ENCODE data around the gene SH3PXD2A. TPM values are rescaled to one million over a fixed set of nuclear protein-coding genes. Genes with fewer than 3 reads are reported as not detected.

SH3PXD2A gene
- total and polyA plus RNA-seq, 10 of the 15 experiments (the other 5 are each of a cell fraction or from before 2014, with no cell fraction given), result 0.63 to 14.0 (median 4.4) TPM

- Histone ChIP-seq H3K4me2 (ENCODE audit: control insufficient read depth, insufficient read depth) (no peak overlapping the region), H3K9ac (ENCODE audit: control insufficient read depth, insufficient read depth, low read length) (no peak overlapping the region), H3K9me3 (replicated peaks; ENCODE audit: control insufficient read depth, insufficient read depth, low read length) (no peaks in the 10 kb centered on the region; the same call in 2 of the 3 replicates), H3K27ac (ENCODE audit: control insufficient read depth, insufficient read depth) (no peak overlapping the region), H3K4me1 (ENCODE audit: control insufficient read depth, insufficient read depth, low read length) (0 out of 2 replicates have a peak, but pooled peaks cover 5% of the 10 kb centered on the region), H3K36me3 (ENCODE audit: control insufficient read depth in 2 of 2, insufficient read depth in 2 of 2, low read length in 1 of 2) (no peaks in the 10 kb centered on the region), H2AFZ (ENCODE audit: control insufficient read depth, low read depth, low read length) (no peak overlapping the region), H3K4me3 (no peak overlapping the region), H4K20me1 (ENCODE audit: control insufficient read depth, insufficient read depth) (no peaks in the 10 kb centered on the region), H3K27me3 (replicated peaks in 1 of 2; ENCODE audit: control insufficient read depth in 2 of 2, insufficient read depth in 2 of 2, low read length in 1 of 2) (no peaks in the 10 kb centered on the region; a peak in 3 of 4 replicates), H3K79me2 (ENCODE audit: control insufficient read depth, insufficient read depth, low read length) (no peaks in the 10 kb centered on the region)
- WGBS (ENCODE audit: insufficient coverage, insufficient replicate concordance, low lambda C conversion rate, missing lambda C conversion rate), result 47% methylated on average over 7 of the region's 7 CpGs
- SMC1A ChIA-PET (ENCODE audit: uncharacterized antibody, unreplicated experiment), result no interaction called here
- intact Hi-C loops (cut with micrococcal nuclease; ENCODE audit: unreplicated experiment), result no loop called here
- TF ChIP-seq MXI1 (IDR thresholded peaks at IDR 0.05; ENCODE audit: low read depth, low read length), result no peak
- TF ChIP-seq ETV6 (conservative IDR thresholded peaks at IDR 0.05 in 1 of 2, IDR thresholded peaks at IDR 0.05 in 1 of 2; ENCODE audit: borderline replicate concordance in 1 of 2, low read depth in 1 of 2), result no peak
- TF ChIP-seq PAX8 (IDR thresholded peaks at IDR 0.05), result no peak
- TF ChIP-seq NR2F1 (conservative IDR thresholded peaks at IDR 0.05), result no peak
- no peak for TF ChIP-seq KLF5 (IDR thresholded peaks at IDR 0.05; ENCODE audit: partially characterized antibody)
- TF ChIP-seq, protein P1, sequence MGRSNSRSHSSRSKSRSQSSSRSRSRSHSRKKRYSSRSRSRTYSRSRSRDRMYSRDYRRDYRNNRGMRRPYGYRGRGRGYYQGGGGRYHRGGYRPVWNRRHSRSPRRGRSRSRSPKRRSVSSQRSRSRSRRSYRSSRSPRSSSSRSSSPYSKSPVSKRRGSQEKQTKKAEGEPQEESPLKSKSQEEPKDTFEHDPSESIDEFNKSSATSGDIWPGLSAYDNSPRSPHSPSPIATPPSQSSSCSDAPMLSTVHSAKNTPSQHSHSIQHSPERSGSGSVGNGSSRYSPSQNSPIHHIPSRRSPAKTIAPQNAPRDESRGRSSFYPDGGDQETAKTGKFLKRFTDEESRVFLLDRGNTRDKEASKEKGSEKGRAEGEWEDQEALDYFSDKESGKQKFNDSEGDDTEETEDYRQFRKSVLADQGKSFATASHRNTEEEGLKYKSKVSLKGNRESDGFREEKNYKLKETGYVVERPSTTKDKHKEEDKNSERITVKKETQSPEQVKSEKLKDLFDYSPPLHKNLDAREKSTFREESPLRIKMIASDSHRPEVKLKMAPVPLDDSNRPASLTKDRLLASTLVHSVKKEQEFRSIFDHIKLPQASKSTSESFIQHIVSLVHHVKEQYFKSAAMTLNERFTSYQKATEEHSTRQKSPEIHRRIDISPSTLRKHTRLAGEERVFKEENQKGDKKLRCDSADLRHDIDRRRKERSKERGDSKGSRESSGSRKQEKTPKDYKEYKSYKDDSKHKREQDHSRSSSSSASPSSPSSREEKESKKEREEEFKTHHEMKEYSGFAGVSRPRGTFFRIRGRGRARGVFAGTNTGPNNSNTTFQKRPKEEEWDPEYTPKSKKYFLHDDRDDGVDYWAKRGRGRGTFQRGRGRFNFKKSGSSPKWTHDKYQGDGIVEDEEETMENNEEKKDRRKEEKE (IDR thresholded peaks at IDR 0.05), result no peak
- TF ChIP-seq, protein P2, sequence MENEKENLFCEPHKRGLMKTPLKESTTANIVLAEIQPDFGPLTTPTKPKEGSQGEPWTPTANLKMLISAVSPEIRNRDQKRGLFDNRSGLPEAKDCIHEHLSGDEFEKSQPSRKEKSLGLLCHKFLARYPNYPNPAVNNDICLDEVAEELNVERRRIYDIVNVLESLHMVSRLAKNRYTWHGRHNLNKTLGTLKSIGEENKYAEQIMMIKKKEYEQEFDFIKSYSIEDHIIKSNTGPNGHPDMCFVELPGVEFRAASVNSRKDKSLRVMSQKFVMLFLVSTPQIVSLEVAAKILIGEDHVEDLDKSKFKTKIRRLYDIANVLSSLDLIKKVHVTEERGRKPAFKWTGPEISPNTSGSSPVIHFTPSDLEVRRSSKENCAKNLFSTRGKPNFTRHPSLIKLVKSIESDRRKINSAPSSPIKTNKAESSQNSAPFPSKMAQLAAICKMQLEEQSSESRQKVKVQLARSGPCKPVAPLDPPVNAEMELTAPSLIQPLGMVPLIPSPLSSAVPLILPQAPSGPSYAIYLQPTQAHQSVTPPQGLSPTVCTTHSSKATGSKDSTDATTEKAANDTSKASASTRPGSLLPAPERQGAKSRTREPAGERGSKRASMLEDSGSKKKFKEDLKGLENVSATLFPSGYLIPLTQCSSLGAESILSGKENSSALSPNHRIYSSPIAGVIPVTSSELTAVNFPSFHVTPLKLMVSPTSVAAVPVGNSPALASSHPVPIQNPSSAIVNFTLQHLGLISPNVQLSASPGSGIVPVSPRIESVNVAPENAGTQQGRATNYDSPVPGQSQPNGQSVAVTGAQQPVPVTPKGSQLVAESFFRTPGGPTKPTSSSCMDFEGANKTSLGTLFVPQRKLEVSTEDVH (IDR thresholded peaks at IDR 0.05; ENCODE audit: low read depth, partially characterized antibody), result no peak
- no peak for TF ChIP-seq DPF2 (IDR thresholded peaks at IDR 0.05)
- no peak for TF ChIP-seq TCF7 (IDR thresholded peaks at IDR 0.05; ENCODE audit: borderline replicate concordance)
- no peak for TF ChIP-seq NRF1 (conservative IDR thresholded peaks at IDR 0.05; ENCODE audit: low read depth, low read length)
- TF ChIP-seq RELA (IDR thresholded peaks at IDR 0.05; ENCODE audit: borderline replicate concordance, partially characterized antibody), result no peak
- no peak for TF ChIP-seq GABPA (IDR thresholded peaks at IDR 0.05; ENCODE audit: low read depth)
- no peak for TF ChIP-seq PBX3 (IDR thresholded peaks at IDR 0.05; ENCODE audit: insufficient replicate concordance, low read depth, low read length)
- no peak for TF ChIP-seq NBN (IDR thresholded peaks at IDR 0.05)
- no peak for TF ChIP-seq MAX (IDR thresholded peaks at IDR 0.05; ENCODE audit: low read depth, low read length)
- TF ChIP-seq KDM1A (IDR thresholded peaks at IDR 0.05; ENCODE audit: borderline replicate concordance), result no peak
- ATAC-seq (no peak), FAIRE-seq (no peak), DNase-seq (ENCODE audit: low read depth, low spot score) (no peak)
- in situ Hi-C loops (cut with MboI), result no loop called here
- CTCF ChIA-PET, result interaction anchor here (0.8 to 1.2 kb wide), 3 partner anchors 11 to 16 kb away, joined by 3 to 4 read pairs (median 3); no protein-coding TSS in a partner anchor
- no TSS peak for BruUV-seq (replicated peaks)
- POLR2A ChIA-PET, result no interaction called here
- RAD21 ChIA-PET (ENCODE audit: unreplicated experiment), result no interaction called here
Measured at GRCh38 chr10:103580430-103580829, 274.9 kb downstream of the SH3PXD2A start.

Data from GM12878 (cell line).